Spleen (tissue), 11 donors: Measurements from ENCODE around the gene TANC1. TPM values are rescaled to one million over a fixed set of nuclear protein-coding genes. Genes with fewer than 3 reads are reported as not detected.
A peak's percentile ranks its signal among the peaks of the same experiment; 100 is the strongest.

ENCODE experiments used
- DNase-seq: peaks from one replicate; pipeline ENCODE4 v3.0.0-alpha.2; 2020
- H3K27ac ChIP-seq, 8 donors: fragments of 200-600 bp; sonication (generic) in 7 of 8; 1 replicate in 4 of 8; 2 replicates in 4 of 8; pipeline versions ENCODE4 v1.5.0 to v1.8.0; 2016 to 2021; ENCODE audit warnings: inconsistent platforms in 4 of 8, mild to moderate bottlenecking in 4 of 8, moderate library complexity in 1 of 8
- H3K27me3 ChIP-seq, 7 donors: fragments of 200-600 bp; sonication (generic) in 6 of 7; replicated peaks in 1 of 7; 1 replicate in 4 of 7; 2 replicates in 3 of 7; pipeline versions ENCODE4 v1.5.0 to v1.8.0; 2016 to 2021; ENCODE audit warnings: inconsistent platforms in 3 of 7, mild to moderate bottlenecking in 1 of 7
- H3K36me3 ChIP-seq, 6 donors: fragments of 200-600 bp; sonication (generic) in 5 of 6; 1 replicate in 4 of 6; 2 replicates in 2 of 6; pipeline versions ENCODE4 v1.5.0 to v1.8.0; 2016 to 2021; ENCODE audit warnings: inconsistent platforms in 2 of 6
- H3K4me1 ChIP-seq, 6 donors: fragments of 200-600 bp; sonication (generic) in 5 of 6; 1 replicate in 3 of 6; 2 replicates in 3 of 6; pipeline versions ENCODE4 v1.5.0 to v1.8.0; 2016 to 2021; ENCODE audit warnings: inconsistent platforms in 3 of 6
- H3K4me3 ChIP-seq, 8 donors: fragments of 200-600 bp; sonication (generic) in 7 of 8; 1 replicate in 4 of 8; 2 replicates in 4 of 8; pipeline versions ENCODE4 v1.5.0 to v1.8.0; 2016 to 2021; ENCODE audit warnings: inconsistent platforms in 4 of 8, mild to moderate bottlenecking in 4 of 8, moderate library complexity in 2 of 8
- H3K9me3 ChIP-seq, 8 donors: fragments of 200-600 bp; sonication (generic) in 7 of 8; 1 replicate in 4 of 8; 2 replicates in 4 of 8; pipeline versions ENCODE4 v1.5.0 to v1.8.0; 2016 to 2021; ENCODE audit warnings: inconsistent platforms in 4 of 8
- POLR2A ChIP-seq, 3 donors: fragments of 450-650 bp; IDR thresholded peaks; one replicate each; pipeline ENCODE4 v1.5.1; 2017; ENCODE audit warnings: antibody characterized with exemption in 3 of 3, mild to moderate bottlenecking in 1 of 3
- POLR2AphosphoS5 ChIP-seq, 3 donors: sonication (generic); formaldehyde crosslinking; IDR thresholded peaks; one replicate each; pipeline ENCODE4 v1.5.1; 2017; ENCODE audit warnings: antibody characterized with exemption in 3 of 3
- WGBS, 5 donors: extraction: QIAGEN DNeasy Blood & Tissue Kit in 3 of 5; methylation state at CpG; one replicate each; pipeline versions ENCODE4 v1.1.5 to v1.1.7; 2013 to 2018; 5-methylcytosine and 5-hydroxymethylcytosine counted together
- intact Hi-C: fragments of 100-400 bp; cut with DNase I; formaldehyde crosslinking; loops from one replicate; pipeline ENCODE4 v1.15.0; 2023; ENCODE audit warnings: low total_unique reads
- polyA plus RNA-seq, 3 donors: library from polyadenylated mRNA; stranded (reverse); fragments of 200-250 nt; gene quantifications; one replicate each; pipeline ENCODE4 v1.2.1, GENCODE V29; 2013
- total RNA-seq, 7 donors: library from RNA; depleted of rRNA in 3 of 7; stranded (reverse); fragments of >200 nt in 3 of 7; fragmentation: NEBNext Ultra II Directional in 4 of 7; extraction: Animal tissue kit (Norgen Biotek cat#: 25700) in 4 of 7; gene quantifications; one replicate each; pipeline versions ENCODE4 v1.1.0 to v1.2.1, GENCODE V29; 2016 to 2021
- TF ChIP-seq, protein P1 (sequence below), 11 experiments: fragments of 200-600 bp in 7 of 11; fragments of 450-650 bp in 4 of 11; sonication (generic) in 4 of 11; IDR thresholded peaks in 8 of 11; conservative IDR thresholded peaks in 3 of 11; 1 replicate in 7 of 11; 2 replicates in 4 of 11; pipeline versions ENCODE4 v1.4.0 to v1.8.0; 2016 to 2021; ENCODE audit warnings: antibody characterized with exemption in 11 of 11, inconsistent platforms in 4 of 11, mild to moderate bottlenecking in 1 of 11
- donor health status: healthy with polysubstance abuse.
- donor health status: DM: no; HTN: no; CAD: no; lungs with moderate emphysema.
- donor health status: DM: no; HTN: no; CAD: no.
- donor health status: Bipolar disorder and iron deficiency.
- donor health status: healthy.
- donor health status: DM: no; HTN: no; CAD: no.
- donor health status: DM: yes; HTN: yes; CAD: no.

The TANC1 gene
- total and polyA plus RNA-seq, 10 donors, result 3.1 to 28.2 (median 21.7) TPM

DNA sequence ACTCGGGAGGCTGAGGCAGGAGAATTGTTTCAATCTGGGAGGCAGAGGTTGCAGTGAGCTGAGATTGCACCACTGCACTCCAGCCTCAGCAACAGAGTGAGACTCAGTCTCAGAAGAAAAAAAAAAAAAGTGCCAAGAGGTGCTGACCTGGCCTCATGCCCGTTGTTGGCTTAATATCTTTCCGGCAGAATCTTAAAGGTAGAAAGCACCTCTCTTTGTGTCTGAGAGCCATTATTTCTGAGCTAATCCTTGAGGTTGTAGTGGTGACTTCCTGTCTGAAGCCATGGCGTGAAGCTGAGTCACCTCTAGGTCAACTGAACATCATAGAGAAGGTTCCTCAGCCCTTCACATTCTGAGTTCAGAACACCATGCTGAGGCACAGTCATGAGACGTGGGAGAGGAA, 257.6 kb downstream of the TANC1 start:
- H3K4me3 ChIP-seq, result no peak overlapping the region
- H3K9me3 ChIP-seq, result no peaks in the 10 kb centered on the region
- peaks cover 0 to 67% (median 12%) of the 10 kb centered on the region in 6 donors for H3K36me3 ChIP-seq
- H3K4me1 ChIP-seq, result peaks cover 0 to 46% (median 34%) of the 10 kb centered on the region in 6 donors
- no peak for DNase-seq
- intact Hi-C loops, result no loop called here
- peak in 1 of 3 donors; percentile 46 for TF ChIP-seq POLR2AphosphoS5 (IDR thresholded peaks at IDR 0.05)
- TF ChIP-seq, protein P1, sequence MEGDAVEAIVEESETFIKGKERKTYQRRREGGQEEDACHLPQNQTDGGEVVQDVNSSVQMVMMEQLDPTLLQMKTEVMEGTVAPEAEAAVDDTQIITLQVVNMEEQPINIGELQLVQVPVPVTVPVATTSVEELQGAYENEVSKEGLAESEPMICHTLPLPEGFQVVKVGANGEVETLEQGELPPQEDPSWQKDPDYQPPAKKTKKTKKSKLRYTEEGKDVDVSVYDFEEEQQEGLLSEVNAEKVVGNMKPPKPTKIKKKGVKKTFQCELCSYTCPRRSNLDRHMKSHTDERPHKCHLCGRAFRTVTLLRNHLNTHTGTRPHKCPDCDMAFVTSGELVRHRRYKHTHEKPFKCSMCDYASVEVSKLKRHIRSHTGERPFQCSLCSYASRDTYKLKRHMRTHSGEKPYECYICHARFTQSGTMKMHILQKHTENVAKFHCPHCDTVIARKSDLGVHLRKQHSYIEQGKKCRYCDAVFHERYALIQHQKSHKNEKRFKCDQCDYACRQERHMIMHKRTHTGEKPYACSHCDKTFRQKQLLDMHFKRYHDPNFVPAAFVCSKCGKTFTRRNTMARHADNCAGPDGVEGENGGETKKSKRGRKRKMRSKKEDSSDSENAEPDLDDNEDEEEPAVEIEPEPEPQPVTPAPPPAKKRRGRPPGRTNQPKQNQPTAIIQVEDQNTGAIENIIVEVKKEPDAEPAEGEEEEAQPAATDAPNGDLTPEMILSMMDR (IDR thresholded peaks at IDR 0.05 in 8 of 11, conservative IDR thresholded peaks at IDR 0.05 in 3 of 11), result no peak
- WGBS, 5 donors, result 32 to 56% (median 42%) methylated on average over 5 of the region's 5 CpGs
- H3K27me3 ChIP-seq, result no peaks in the 10 kb centered on the region
- peak overlapping the region in 7 of 8 donors; percentile 4 to 76 (median 55) for H3K27ac ChIP-seq

DNA sequence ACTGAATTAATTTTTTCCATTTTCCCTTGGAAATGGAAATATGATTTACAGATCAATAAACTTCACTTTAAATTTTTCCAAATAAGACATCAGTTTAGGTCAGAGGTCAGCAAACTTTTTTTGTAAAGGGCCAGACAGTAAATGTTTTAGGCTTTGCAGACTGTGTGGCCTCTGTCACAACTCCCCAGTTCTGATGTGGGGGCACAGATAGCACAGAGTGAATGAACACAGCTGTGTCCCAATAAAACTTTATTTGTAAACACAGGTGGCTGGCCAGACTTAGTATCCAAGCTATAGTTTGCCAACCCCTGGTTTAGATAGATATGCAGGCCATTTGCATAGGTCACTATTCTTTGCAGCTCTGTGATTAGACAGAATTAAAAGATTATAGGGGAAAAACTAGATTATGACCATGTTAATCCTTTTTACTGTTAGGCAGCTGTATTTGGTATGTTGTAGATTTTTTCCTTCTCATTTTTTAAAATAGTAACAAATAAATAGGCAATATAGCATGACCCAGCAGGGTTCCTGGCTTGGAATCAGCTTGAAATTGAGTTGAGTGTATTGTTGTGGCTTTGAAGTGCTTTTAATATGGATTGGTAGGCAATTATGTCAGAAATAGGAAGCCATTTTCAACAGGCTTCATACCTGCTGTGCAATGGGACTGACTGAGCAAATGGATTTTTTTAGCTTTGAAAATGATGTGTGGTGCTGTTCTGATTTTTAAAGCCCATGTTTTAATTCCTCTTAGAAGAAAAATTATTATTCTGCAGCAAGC, 258.4 kb downstream of the TANC1 start:
- Histone ChIP-seq H3K36me3 (peaks cover 0 to 66% (median 12%) of the 10 kb centered on the region in 6 donors), H3K9me3 (no peaks in the 10 kb centered on the region), H3K27ac (peak overlapping the region in 5 of 8 donors; percentile 4 to 76 (median 73)), H3K4me1 (peaks cover 0 to 46% (median 34%) of the 10 kb centered on the region in 6 donors), H3K27me3 (no peaks in the 10 kb centered on the region), H3K4me3 (no peak overlapping the region)
- DNase-seq, result no peak
- TF ChIP-seq POLR2A (IDR thresholded peaks at IDR 0.05) (no peak), POLR2AphosphoS5 (IDR thresholded peaks at IDR 0.05) (no peak)
- TF ChIP-seq, protein P1 (IDR thresholded peaks at IDR 0.05 in 8 of 11, conservative IDR thresholded peaks at IDR 0.05 in 3 of 11), result no peak
- intact Hi-C loops, result no loop called here

DNA sequence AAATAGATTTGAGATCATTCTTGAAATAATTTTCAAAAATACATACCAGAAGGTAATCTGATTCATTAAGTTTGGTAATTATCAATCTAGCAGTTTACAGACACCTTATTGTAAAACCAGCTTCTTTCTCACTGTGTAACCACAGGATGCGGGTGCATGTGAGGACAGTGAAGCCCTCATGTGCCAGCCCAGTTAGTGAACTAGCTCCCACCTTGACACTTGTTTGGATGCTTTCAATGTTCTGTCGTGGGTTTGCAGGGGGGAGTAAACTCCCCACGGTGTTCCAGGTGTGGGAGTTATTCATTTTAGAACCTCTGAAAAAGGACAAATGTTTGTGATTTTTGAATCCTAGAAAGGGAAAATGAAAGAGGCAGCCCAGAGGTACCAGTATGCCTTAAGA, 259.0 kb downstream of the TANC1 start:
- DNase-seq, result no peak
- H3K4me1 ChIP-seq, result peaks cover 0 to 46% (median 34%) of the 10 kb centered on the region in 6 donors
- no peak overlapping the region for H3K4me3 ChIP-seq
- TF ChIP-seq POLR2AphosphoS5 (IDR thresholded peaks at IDR 0.05), result no peak
- TF ChIP-seq, protein P1 (IDR thresholded peaks at IDR 0.05 in 8 of 11, conservative IDR thresholded peaks at IDR 0.05 in 3 of 11), result no peak
- no peak for TF ChIP-seq POLR2A (IDR thresholded peaks at IDR 0.05)
- H3K27ac ChIP-seq, result peak overlapping the region in 3 of 8 donors; percentile 31 to 76 (median 55)
- no peaks in the 10 kb centered on the region for H3K27me3 ChIP-seq
- H3K9me3 ChIP-seq, result no peaks in the 10 kb centered on the region
- WGBS, 5 donors, result 49 to 68% (median 54%) methylated on average over 3 of the region's 3 CpGs
- peaks cover 0 to 60% (median 12%) of the 10 kb centered on the region in 6 donors for H3K36me3 ChIP-seq
- intact Hi-C loops, result no loop called here

DNA sequence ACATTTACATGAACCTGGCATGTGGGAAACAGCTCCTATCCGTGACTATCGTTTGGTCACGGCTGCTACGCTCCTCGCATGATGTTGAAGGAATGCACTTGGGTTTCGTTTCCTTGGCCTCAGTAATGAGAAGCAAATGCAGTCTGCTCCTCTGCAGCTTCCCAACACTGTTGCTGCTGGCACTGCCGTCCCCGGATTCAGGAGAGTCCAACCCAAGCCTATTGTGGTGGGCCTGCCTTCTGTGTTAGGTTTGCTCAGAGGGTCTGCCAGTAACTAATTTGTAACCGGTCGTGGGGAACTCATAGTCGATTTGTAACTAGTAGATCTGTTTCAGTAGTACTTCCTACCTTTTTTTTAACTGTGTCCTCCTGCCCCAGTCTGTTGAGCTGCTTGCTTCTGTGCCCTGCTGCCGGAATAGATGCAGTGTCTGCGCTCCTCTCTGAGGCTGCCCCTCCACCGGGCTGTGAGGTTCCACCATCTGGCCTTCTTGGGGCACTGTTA, 259.7 kb downstream of the TANC1 start:
- no peak for TF ChIP-seq POLR2AphosphoS5 (IDR thresholded peaks at IDR 0.05)
- TF ChIP-seq, protein P1 (IDR thresholded peaks at IDR 0.05 in 8 of 11, conservative IDR thresholded peaks at IDR 0.05 in 3 of 11), result no peak
- no peak for TF ChIP-seq POLR2A (IDR thresholded peaks at IDR 0.05)
- peaks cover 0 to 46% (median 34%) of the 10 kb centered on the region in 6 donors for H3K4me1 ChIP-seq
- WGBS, 5 donors, result 91 to 96% (median 93%) methylated on average over 14 of the region's 14 CpGs
- DNase-seq, result no peak
- intact Hi-C loops, result no loop called here
- peaks cover 0 to 60% (median 12%) of the 10 kb centered on the region in 6 donors for H3K36me3 ChIP-seq
- H3K27me3 ChIP-seq, result no peaks in the 10 kb centered on the region
- H3K27ac ChIP-seq, result peak overlapping the region in 3 of 8 donors; percentile 31 to 76 (median 55)
- H3K9me3 ChIP-seq, result no peaks in the 10 kb centered on the region
- no peak overlapping the region for H3K4me3 ChIP-seq
